HG03196 (cell line): ENCODE results near the gene KIF1B.
"Not testable (repeated sequence)": the region's sequence is repeated elsewhere in the genome, so short reads cannot be mapped to it uniquely, and the experiment has no call there.

Experiments used
- ATAC-seq: cut with Tn5 transposase; IDR thresholded peaks from one replicate; pipeline ENCODE4 v1.9.1; 2021; ENCODE audit not compliant: unreplicated experiment

Gene KIF1B

GRCh38 chr1:10193288-10193687 is 17.1 kb upstream of the KIF1B start:
- no peak for ATAC-seq

DNA sequence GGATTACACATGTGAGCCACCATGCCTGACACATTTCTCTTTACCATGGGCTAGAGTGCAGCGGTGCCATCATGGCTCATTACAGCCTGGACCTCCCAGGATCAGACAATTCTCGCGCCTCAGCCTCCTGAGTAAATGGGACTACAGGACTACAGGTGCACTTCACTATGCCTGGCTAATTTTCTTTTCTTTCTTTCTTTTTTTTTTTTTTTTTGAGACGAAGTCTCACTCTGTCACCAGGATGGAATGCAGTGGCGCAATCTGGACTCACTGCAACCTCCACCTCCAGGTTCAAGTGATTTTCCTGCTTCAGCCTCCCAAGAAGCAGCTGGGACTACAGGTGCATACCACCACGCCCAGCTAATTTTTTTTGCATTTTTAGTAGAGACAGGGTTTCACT is 14.8 kb upstream of the KIF1B start:
- no peak for ATAC-seq

DNA sequence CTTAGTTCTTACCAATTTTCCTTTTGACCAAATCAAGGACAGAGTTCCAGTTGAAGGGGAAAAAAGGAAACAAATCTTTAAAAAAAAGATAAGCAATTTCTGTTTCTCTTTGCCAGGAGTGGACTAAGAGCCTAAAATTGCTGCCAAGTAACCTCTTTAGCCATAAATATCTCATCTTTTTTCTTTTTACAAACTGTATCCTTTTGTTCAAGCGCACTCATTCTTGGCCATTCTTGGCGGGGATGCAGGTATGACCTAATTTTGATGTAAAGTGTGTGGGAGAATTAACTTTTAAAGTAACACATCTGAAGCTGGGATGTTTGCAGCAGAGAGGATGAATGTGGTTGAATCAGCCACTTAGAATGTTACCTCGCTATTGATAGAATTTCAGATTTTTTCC is 13.4 kb upstream of the KIF1B start:
- no peak for ATAC-seq

DNA sequence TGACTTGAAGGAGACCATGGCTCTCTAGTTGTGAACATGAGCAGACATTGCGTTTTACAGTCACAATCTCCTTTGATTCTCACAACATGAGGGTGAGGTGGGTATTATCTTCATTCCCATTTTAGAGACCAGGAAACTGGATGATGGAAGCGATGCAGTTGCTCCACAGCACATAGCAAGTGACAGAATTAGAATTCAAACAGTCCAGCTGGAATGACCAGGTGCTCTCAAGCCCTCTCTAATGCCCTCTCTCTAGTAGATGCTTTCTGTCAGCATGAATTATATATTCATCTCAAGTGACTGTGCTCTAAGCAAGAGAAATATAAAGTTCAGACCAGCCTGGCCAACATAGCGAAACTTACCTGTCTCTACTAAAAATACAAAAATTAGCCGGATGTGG is 9.8 kb upstream of the KIF1B start:
- no peak for ATAC-seq

- ATAC-seq, result no peak
These were observed 6.2 kb upstream of the KIF1B start for GRCh38 chr1:10204003-10204642.

- ATAC-seq, result not testable (repeated sequence)
These were observed 5.2 kb upstream of the KIF1B start for GRCh38 chr1:10205206-10205605.

GRCh38 chr1:10207810-10208209 is 2.6 kb upstream of the KIF1B start:
- ATAC-seq, result no peak

DNA sequence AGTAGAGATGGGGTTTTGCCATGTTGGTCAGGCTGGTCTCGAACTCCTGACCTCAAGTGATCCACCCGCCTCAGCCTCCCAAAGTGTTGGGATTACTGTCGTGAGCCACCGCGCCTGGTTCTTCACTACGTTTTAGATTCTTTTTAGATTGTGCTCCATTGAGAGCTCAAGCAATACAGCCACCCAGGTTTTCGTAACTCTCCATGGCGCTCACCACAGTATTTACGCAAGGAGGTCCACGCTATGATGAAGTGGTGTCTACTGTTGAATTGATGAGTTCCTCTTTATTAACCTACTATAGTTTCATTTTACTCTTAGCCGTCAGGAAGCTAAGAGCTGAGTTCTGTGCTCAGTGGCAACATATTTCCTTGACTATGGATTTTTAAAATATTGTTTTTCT is 1.8 kb upstream of the KIF1B start:
- no peak for ATAC-seq

- no peak for ATAC-seq
These were observed 823 bp upstream of the KIF1B start for GRCh38 chr1:10209590-10209904.

- ATAC-seq, result peak; percentile 24
These were observed 753 bp downstream of the KIF1B start for GRCh38 chr1:10210841-10211804.

GRCh38 chr1:10211805-10212410 is 1.5 kb downstream of the KIF1B start:
- no peak for ATAC-seq

- ATAC-seq, result no peak
These were observed 2.1 kb downstream of the KIF1B start for GRCh38 chr1:10212476-10212875.

GRCh38 chr1:10213186-10213705 is 2.9 kb downstream of the KIF1B start:
- ATAC-seq, result no peak

DNA sequence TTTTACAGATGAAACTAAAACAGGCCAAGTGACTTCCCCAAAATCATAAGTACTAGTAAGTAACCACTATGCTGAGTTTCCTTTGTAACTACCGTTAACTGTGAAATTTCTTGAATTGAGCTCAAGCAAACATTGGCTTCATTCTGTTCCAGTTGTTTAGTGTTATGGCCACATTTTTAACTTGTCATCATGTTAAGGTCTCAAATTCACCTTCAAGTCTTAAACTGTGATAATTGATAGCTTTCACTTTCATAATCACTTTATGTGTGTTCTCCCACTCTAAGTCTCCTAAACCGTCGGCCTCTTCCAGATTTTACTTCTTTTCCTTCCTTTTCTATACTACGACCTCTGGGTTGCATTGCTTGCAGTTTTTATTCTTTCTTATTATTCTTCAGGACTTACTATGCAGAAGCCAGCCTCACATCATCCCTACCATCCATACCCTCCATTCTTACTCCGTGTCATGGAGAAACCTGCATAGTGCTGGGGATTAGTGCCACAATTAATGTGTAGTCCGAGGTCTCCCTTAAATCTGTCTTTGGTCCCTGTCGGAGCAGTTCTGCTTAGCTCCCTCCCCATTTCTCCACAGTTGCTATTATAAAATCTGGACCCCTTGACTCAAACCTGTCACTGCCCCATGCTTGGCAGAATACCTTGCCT is 5.8 kb downstream of the KIF1B start:
- ATAC-seq, result no peak

GRCh38 chr1:10217748-10218441 is 7.5 kb downstream of the KIF1B start:
- ATAC-seq, result no peak

DNA sequence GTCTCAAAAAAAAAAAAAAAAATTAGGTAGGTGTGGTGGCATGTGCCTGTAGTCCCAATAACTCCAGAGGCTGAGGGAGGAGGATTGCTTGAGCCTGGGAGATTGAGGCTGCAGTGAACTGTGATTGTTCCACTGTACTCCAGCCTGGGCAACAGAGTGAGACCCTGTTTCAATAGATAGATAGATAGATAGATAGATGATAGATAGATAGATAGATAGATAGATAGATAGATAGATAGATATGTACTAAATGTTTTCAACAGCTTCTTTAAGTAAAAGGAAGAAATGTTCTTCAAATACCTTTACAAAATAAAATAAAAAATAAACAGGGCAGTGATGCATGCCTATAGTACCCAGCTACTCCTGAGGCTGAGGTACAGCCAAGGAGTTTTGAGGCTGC is 9.8 kb downstream of the KIF1B start:
- no peak for ATAC-seq

DNA sequence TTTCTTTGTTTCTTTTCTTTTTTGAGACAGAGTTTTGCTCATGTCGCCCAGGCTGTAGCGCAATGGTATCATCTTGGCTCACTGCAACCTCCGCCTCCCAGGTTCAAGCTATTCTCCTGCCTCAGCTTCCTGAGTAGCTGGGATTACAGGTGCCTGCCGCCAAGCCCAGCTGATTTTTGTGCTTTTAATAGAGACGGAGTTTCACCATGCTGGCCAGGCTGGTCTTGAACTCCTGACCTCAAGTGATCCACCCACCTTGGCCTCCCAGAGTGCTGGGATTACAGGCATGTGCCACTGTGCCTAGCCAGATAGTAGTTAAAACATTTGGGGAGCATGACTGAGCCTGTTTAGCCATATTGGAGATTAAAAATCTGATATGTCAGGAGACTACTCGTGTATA is 10.3 kb downstream of the KIF1B start:
- ATAC-seq, result not testable (repeated sequence)

DNA sequence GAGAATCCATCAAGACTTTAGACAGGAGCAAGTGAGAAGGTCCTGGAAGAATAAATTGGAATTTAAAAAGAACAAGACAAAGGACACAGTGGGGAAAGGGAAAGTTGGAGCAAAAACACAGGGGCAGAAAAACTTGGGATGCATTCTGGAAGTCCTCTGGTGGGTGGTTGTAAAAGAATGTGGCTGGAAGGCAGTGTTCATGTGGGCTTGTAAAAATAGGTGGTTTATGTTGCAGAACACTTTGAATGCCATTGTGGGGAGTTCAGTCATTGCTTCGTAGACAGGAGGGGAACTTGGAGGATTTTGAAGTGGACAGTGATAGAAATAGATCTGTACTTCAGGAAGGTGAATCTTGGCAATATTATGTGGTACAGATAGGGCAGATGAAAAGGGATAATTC is 15.2 kb downstream of the KIF1B start:
- no peak for ATAC-seq

DNA sequence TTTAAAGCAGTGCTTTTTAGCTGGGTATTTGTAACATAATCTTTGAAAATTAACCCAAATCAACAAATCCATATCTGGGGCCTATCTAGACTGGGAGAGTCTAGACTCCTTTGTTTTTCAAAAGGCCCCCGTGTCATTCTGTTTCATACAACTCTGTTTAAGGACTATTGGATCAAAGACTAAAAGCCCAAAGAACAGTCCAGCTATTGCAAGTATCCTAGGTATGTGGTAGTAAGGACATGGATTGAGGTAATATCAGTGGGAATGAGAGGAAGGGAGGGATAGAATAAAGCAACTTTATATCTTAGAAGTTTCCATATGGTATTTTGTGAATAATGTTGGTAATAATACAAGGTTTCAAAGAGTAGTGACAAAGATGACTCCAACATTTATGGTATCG is 18.2 kb downstream of the KIF1B start:
- ATAC-seq, result no peak

DNA sequence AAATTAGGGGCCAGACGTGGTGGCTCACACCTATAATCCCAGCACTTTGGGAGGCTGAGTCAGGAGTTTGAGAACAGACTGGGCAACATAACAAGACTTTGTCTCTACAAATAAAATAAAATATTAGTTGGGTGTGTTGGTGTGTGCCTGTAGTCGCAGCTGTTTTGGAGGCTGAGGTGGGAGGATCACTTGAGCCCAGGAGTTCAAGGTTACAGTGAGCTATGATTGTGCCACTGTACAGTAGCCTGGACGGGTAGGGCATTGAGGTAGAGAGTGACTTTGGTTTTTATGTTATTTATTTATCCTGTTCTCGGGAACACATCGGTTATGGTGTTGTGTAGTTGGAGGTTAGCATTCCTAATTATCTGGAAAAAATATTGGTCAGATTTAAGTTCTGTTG is 19.5 kb downstream of the KIF1B start:
- ATAC-seq, result no peak

DNA sequence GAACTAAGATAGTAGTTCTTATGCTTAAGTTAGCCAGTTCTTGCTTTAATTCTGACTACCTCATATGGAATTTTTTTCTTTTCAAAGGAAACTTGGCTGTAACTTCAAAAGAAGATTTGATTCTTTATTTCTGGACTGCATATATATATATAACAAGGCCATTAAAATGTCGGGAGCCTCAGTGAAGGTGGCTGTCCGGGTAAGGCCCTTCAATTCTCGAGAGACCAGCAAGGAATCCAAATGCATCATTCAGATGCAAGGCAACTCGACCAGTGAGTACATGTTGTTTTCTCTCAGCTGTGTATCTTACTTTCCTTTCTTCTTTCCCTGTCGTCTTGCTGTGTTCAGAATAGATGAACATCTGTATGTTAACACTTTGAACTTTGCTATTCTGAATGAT is 21.8 kb downstream of the KIF1B start:
- ATAC-seq, result no peak
